Measurements from ENCODE around the gene SEC62.

SEC62 gene

DNA sequence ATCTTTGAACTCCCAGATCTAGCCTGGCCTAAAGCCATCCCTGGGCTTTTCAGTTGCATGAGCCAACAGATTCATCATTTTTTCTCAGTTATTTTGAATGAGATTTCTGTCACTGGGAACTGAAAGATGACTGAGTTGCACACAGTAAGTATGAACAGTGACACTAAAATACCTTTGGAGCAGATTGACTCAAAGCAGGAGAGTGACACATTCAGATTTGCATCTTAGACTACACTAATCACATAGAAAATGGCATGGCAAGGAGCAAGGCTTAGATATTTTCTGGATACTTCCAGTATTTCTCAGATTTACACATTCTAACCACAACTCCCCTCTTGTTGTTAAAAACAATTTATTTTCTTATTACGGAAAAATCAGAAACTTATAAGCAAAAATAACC is 32.8 kb downstream of the SEC62 start:
- no peak overlapping the region for H2BK120ac ChIP-seq (ENCODE audit: low read depth, low read length)
- no peak overlapping the region for H3K27ac ChIP-seq (ENCODE audit: low read length, poor library complexity, severe bottlenecking)
- no peak overlapping the region for H2BK15ac ChIP-seq (ENCODE audit: low read depth, poor library complexity, severe bottlenecking)
- no peak overlapping the region for H3K14ac ChIP-seq (ENCODE audit: low read length in 2 of 2)
- no peak overlapping the region for H3K23ac ChIP-seq (ENCODE audit: low read length in 2 of 2)
- H3K9me3 ChIP-seq (ENCODE audit: control insufficient read depth, low read length) = no peaks in the 10 kb centered on the region
- H3K79me1 ChIP-seq (replicated peaks; ENCODE audit: low read length, poor library complexity, severe bottlenecking) = peaks cover 2% of the 10 kb centered on the region
- no peak overlapping the region for H2AFZ ChIP-seq (ENCODE audit: low read depth, low read length)
- no peak overlapping the region for H4K8ac ChIP-seq (ENCODE audit: low read length)
- no peak overlapping the region for H3K4ac ChIP-seq (ENCODE audit: low read depth in 1 of 2, low read length in 2 of 2)
- no peak overlapping the region for H3K9ac ChIP-seq (ENCODE audit: low read length)
- no peaks in the 10 kb centered on the region for H3K27me3 ChIP-seq (ENCODE audit: control insufficient read depth in 1 of 2, insufficient read depth in 1 of 2, low read length in 2 of 2)
- no peak overlapping the region for H4K91ac ChIP-seq (ENCODE audit: low read length)
- DNase-seq = no peak
- H2AK5ac ChIP-seq (ENCODE audit: low read length, severe bottlenecking) = no peak overlapping the region
- H3K4me2 ChIP-seq (ENCODE audit: low read length, poor library complexity, severe bottlenecking) = no peak overlapping the region
- H3K36me3 ChIP-seq (ENCODE audit: control insufficient read depth in 1 of 2, insufficient read depth in 2 of 2, low read depth in 1 of 2, low read length in 2 of 2) = peaks cover 8 to 26% of the 10 kb centered on the region in 2 experiments
- H3K4me3 ChIP-seq (ENCODE audit: insufficient read depth in 1 of 2, low read depth in 1 of 2, low read length in 2 of 2) = no peak overlapping the region
- no peaks in the 10 kb centered on the region for H3K4me1 ChIP-seq (ENCODE audit: control insufficient read depth, insufficient read depth, low read depth, low read length)
- no peak overlapping the region for H3K18ac ChIP-seq (ENCODE audit: low read depth in 1 of 2, low read length in 2 of 2)
- no peak overlapping the region for H2BK12ac ChIP-seq (ENCODE audit: low read length in 2 of 2)
- no peak overlapping the region for H2BK5ac ChIP-seq (ENCODE audit: low read depth, low read length, poor library complexity, severe bottlenecking)
- WGBS = no CpG with 5 or more reads among the region's 1 CpG

DNA sequence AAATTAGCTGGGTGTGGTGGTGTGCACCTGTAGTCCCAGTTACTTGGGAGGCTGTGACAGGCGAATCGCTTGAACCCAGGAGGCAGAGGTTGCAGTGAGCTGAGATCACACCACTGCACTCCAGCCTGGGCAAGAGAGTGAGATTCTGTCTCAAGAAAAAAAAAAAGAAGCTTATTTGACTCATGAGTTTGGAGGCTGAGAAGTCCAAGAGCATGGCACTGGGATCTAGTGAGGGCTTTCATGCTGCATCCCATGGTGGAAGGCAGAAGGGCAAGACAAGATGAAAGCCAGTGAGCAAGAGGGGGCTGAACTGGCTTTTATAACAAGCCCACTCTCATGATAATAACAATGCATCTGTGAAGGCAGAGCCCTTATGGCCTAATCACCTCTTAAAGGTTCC is 33.4 kb downstream of the SEC62 start:
- Histone ChIP-seq H3K4me1 (ENCODE audit: control insufficient read depth, insufficient read depth, low read depth, low read length) (no peaks in the 10 kb centered on the region), H4K91ac (ENCODE audit: low read length) (no peak overlapping the region)

DNA sequence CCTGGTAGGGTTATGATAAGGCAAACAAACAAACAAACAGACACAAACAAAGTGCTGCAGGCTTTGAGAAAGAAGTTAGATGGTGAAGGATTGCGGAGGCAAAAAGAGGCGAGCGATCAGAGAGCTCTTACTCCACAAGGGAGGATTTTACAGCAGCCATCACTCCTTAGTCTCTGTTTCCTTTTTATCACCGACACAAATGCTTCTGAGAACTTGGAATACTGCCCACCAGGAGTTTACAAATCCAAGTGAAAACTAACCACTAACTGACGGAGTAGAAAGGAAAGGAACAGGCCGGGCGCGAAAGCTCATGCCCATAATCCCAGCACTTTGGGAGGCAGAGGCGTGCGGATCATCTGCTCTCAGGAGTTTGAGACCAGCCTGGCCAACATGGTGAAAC is 35.6 kb downstream of the SEC62 start:
- whole genome bisulfite sequencing = 93% methylated on average over 10 of the region's 10 CpGs
- no peak overlapping the region for H2BK15ac ChIP-seq (ENCODE audit: low read depth, poor library complexity, severe bottlenecking)
- H3K9ac ChIP-seq (ENCODE audit: low read length) = no peak overlapping the region
- H3K36me3 ChIP-seq (ENCODE audit: control insufficient read depth in 1 of 2, insufficient read depth in 2 of 2, low read depth in 1 of 2, low read length in 2 of 2) = peaks cover 0 to 3% of the 10 kb centered on the region in 2 experiments
- H4K8ac ChIP-seq (ENCODE audit: low read length) = no peak overlapping the region
- H3K27ac ChIP-seq (ENCODE audit: low read length, poor library complexity, severe bottlenecking) = no peak overlapping the region
- no peak for DNase-seq
- H3K23ac ChIP-seq (ENCODE audit: low read length in 2 of 2) = no peak overlapping the region
- no peaks in the 10 kb centered on the region for H3K27me3 ChIP-seq (ENCODE audit: control insufficient read depth in 1 of 2, insufficient read depth in 1 of 2, low read length in 2 of 2)
- H3K79me1 ChIP-seq (replicated peaks; ENCODE audit: low read length, poor library complexity, severe bottlenecking) = no peaks in the 10 kb centered on the region
- no peak overlapping the region for H3K18ac ChIP-seq (ENCODE audit: low read depth in 1 of 2, low read length in 2 of 2)
- no peak overlapping the region for H2AFZ ChIP-seq (ENCODE audit: low read depth, low read length)
- H3K4me1 ChIP-seq (ENCODE audit: control insufficient read depth, insufficient read depth, low read depth, low read length) = no peaks in the 10 kb centered on the region
- H3K4me3 ChIP-seq (ENCODE audit: insufficient read depth in 1 of 2, low read depth in 1 of 2, low read length in 2 of 2) = no peak overlapping the region
- no peak overlapping the region for H3K4ac ChIP-seq (ENCODE audit: low read depth in 1 of 2, low read length in 2 of 2)
- no peak overlapping the region for H2BK12ac ChIP-seq (ENCODE audit: low read length in 2 of 2)
- no peak overlapping the region for H2BK120ac ChIP-seq (ENCODE audit: low read depth, low read length)
- H3K9me3 ChIP-seq (ENCODE audit: control insufficient read depth, low read length) = no peaks in the 10 kb centered on the region
- no peak overlapping the region for H4K91ac ChIP-seq (ENCODE audit: low read length)
- no peak overlapping the region for H3K4me2 ChIP-seq (ENCODE audit: low read length, poor library complexity, severe bottlenecking)
- no peak overlapping the region for H2AK5ac ChIP-seq (ENCODE audit: low read length, severe bottlenecking)
- no peak overlapping the region for H2BK5ac ChIP-seq (ENCODE audit: low read depth, low read length, poor library complexity, severe bottlenecking)
- no peak overlapping the region for H3K14ac ChIP-seq (ENCODE audit: low read length in 2 of 2)

More for the DNA sequence above, 33.4 kb downstream of the SEC62 start:
- peaks cover 8 to 20% of the 10 kb centered on the region in 2 experiments for H3K36me3 ChIP-seq (ENCODE audit: control insufficient read depth in 1 of 2, insufficient read depth in 2 of 2, low read depth in 1 of 2, low read length in 2 of 2)
- no peak overlapping the region for H2BK15ac ChIP-seq (ENCODE audit: low read depth, poor library complexity, severe bottlenecking)
- H3K27ac ChIP-seq (ENCODE audit: low read length, poor library complexity, severe bottlenecking) = no peak overlapping the region
- WGBS = 100% methylated on average over 2 of the region's 2 CpGs
- H3K9me3 ChIP-seq (ENCODE audit: control insufficient read depth, low read length) = no peaks in the 10 kb centered on the region
- H3K4me2 ChIP-seq (ENCODE audit: low read length, poor library complexity, severe bottlenecking) = no peak overlapping the region
- H3K18ac ChIP-seq (ENCODE audit: low read depth in 1 of 2, low read length in 2 of 2) = no peak overlapping the region
- no peak overlapping the region for H3K4ac ChIP-seq (ENCODE audit: low read depth in 1 of 2, low read length in 2 of 2)
- H3K23ac ChIP-seq (ENCODE audit: low read length in 2 of 2) = no peak overlapping the region
- H3K14ac ChIP-seq (ENCODE audit: low read length in 2 of 2) = no peak overlapping the region
- no peak overlapping the region for H3K9ac ChIP-seq (ENCODE audit: low read length)
- no peak overlapping the region for H4K8ac ChIP-seq (ENCODE audit: low read length)
- H2BK120ac ChIP-seq (ENCODE audit: low read depth, low read length) = no peak overlapping the region
- no peak overlapping the region for H2BK5ac ChIP-seq (ENCODE audit: low read depth, low read length, poor library complexity, severe bottlenecking)
- no peaks in the 10 kb centered on the region for H3K27me3 ChIP-seq (ENCODE audit: control insufficient read depth in 1 of 2, insufficient read depth in 1 of 2, low read length in 2 of 2)
- H2AFZ ChIP-seq (ENCODE audit: low read depth, low read length) = no peak overlapping the region
- H2AK5ac ChIP-seq (ENCODE audit: low read length, severe bottlenecking) = no peak overlapping the region
- H3K79me1 ChIP-seq (replicated peaks; ENCODE audit: low read length, poor library complexity, severe bottlenecking) = peaks cover 2% of the 10 kb centered on the region
- H2BK12ac ChIP-seq (ENCODE audit: low read length in 2 of 2) = no peak overlapping the region
- H3K4me3 ChIP-seq (ENCODE audit: insufficient read depth in 1 of 2, low read depth in 1 of 2, low read length in 2 of 2) = no peak overlapping the region
- no peak for DNase-seq

DNA sequence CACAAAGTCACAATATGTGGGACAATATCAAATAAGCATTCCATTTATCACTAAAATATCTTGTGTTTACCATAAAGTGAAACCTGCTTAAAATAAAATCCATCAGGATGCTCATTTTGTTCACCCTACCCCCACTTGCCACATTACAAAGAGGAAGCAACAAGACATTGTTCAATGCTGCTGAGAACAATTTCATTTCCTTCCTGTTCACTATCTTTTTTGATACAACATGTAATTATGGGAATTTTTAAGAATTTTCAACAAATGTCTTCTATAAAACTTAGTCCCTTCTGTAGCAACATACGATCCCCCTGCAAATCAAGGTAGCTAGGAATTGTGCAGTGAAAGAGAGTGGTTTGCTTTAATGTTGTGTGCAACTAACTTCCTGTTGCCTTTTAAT is 36.3 kb downstream of the SEC62 start:
- Histone ChIP-seq H3K27ac (ENCODE audit: low read length, poor library complexity, severe bottlenecking) (no peak overlapping the region), H3K9ac (ENCODE audit: low read length) (no peak overlapping the region), H4K91ac (ENCODE audit: low read length) (no peak overlapping the region), H3K4me2 (ENCODE audit: low read length, poor library complexity, severe bottlenecking) (no peak overlapping the region), H3K14ac (ENCODE audit: low read length in 2 of 2) (no peak overlapping the region), H3K27me3 (ENCODE audit: control insufficient read depth in 1 of 2, insufficient read depth in 1 of 2, low read length in 2 of 2) (no peaks in the 10 kb centered on the region), H3K4me3 (ENCODE audit: insufficient read depth in 1 of 2, low read depth in 1 of 2, low read length in 2 of 2) (no peak overlapping the region), H2BK120ac (ENCODE audit: low read depth, low read length) (no peak overlapping the region), H3K4me1 (ENCODE audit: control insufficient read depth, insufficient read depth, low read depth, low read length) (no peaks in the 10 kb centered on the region), H3K18ac (ENCODE audit: low read depth in 1 of 2, low read length in 2 of 2) (no peak overlapping the region), H2BK5ac (ENCODE audit: low read depth, low read length, poor library complexity, severe bottlenecking) (no peak overlapping the region), H2AFZ (ENCODE audit: low read depth, low read length) (no peak overlapping the region), H2BK15ac (ENCODE audit: low read depth, poor library complexity, severe bottlenecking) (no peak overlapping the region), H3K23ac (ENCODE audit: low read length in 2 of 2) (no peak overlapping the region), H2BK12ac (ENCODE audit: low read length in 2 of 2) (no peak overlapping the region), H3K4ac (ENCODE audit: low read depth in 1 of 2, low read length in 2 of 2) (no peak overlapping the region), H2AK5ac (ENCODE audit: low read length, severe bottlenecking) (no peak overlapping the region), H3K36me3 (ENCODE audit: control insufficient read depth in 1 of 2, insufficient read depth in 2 of 2, low read depth in 1 of 2, low read length in 2 of 2) (peaks cover 0 to 3% of the 10 kb centered on the region in 2 experiments), H3K79me1 (replicated peaks; ENCODE audit: low read length, poor library complexity, severe bottlenecking) (no peaks in the 10 kb centered on the region), H4K8ac (ENCODE audit: low read length) (no peak overlapping the region), H3K9me3 (ENCODE audit: control insufficient read depth, low read length) (no peaks in the 10 kb centered on the region)
- 100% methylated on average over 1 of the region's 1 CpG for WGBS
- no peak for DNase-seq

Measured in mesenchymal stem cell (in vitro differentiated cells and primary cell).